Activated T-cell treated with anti-CD3 and anti-CD28 coated beads, Interleukin-2, amount 50 U/mL, for 4 hours (primary cell): ENCODE measurements around the gene PRKCE. TPM values are rescaled to one million over a fixed set of nuclear protein-coding genes. Genes with fewer than 3 reads are reported as not detected.

Source experiments
- ATAC-seq, 2 donors: fragments of 200-7000 bp; cut with Tn5 transposase; one replicate each; pipeline ENCODE4 v1.10.0; 2021
- DNase-seq: peaks from one replicate; pipeline ENCODE4 v3.0.0-alpha.2; 2020
- H3K27me3 Mint-ChIP-seq: one replicate; pipeline ENCODE4 v1.8.0; 2021; ENCODE audit warnings: low read depth, mixed read lengths
- H3K36me3 Mint-ChIP-seq: one replicate; pipeline ENCODE4 v1.8.0; 2022; ENCODE audit warnings: mixed read lengths; ENCODE audit not compliant: insufficient read depth
- H3K4me1 Mint-ChIP-seq: one replicate; pipeline ENCODE4 v1.8.0; 2021; ENCODE audit warnings: low read depth, mixed read lengths
- H3K4me3 Mint-ChIP-seq: one replicate; pipeline ENCODE4 v1.8.0; 2021; ENCODE audit warnings: mild to moderate bottlenecking, moderate library complexity, mixed read lengths
- H3K9me3 Mint-ChIP-seq: one replicate; pipeline ENCODE4 v1.8.0; 2021; ENCODE audit warnings: mixed read lengths
- total RNA-seq, 3 donors: library from RNA; stranded (reverse); gene quantifications; one replicate each; pipeline ENCODE4 v1.2.1, GENCODE V29; 2021

Gene PRKCE
- total RNA-seq, 3 donors from 2014 or later: 9.1 to 9.5 (median 9.2) TPM

DNA sequence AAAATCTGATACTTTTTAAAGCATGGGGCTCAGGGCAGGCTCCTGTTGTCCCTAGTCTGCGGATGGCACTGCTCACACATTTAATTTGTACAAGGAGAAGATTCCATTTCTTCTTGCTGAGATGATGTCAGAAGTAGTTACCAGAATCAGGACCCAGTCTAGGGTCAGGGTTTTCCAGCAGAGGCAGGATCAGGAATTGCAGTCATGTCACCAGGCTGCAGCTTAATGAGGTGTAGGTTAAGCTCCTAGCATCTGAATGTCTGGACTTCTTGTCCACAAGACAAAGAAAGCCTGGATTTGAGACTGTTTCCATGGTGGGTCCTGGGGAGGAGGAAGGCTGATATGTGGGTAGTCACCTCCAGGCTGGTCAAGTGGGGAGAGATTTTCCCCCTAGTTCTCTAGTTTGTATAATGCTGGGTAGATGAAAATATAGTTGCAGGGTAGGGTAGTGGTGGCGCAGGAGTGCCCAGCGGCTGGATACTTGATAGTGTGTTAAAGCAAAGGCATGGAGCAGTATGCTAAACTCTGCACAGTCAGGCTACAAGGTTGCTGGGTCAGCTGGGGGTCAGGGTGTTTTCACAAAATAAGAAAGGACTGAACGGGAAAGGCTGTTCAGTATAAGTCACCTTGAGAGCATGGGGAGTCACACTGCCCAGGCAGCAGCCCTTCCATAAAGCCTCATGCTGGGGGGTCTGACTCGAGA, 148.4 kb downstream of the PRKCE start:
- ATAC-seq (no peak), DNase-seq (no peak)
- H3K4me1 Mint-ChIP-seq: peaks cover 2% of the 10 kb centered on the region
- no peaks in the 10 kb centered on the region for H3K27me3 Mint-ChIP-seq
- peaks cover 5% of the 10 kb centered on the region for H3K36me3 Mint-ChIP-seq
- no peaks in the 10 kb centered on the region for H3K9me3 Mint-ChIP-seq
- H3K4me3 Mint-ChIP-seq: no peak overlapping the region

DNA sequence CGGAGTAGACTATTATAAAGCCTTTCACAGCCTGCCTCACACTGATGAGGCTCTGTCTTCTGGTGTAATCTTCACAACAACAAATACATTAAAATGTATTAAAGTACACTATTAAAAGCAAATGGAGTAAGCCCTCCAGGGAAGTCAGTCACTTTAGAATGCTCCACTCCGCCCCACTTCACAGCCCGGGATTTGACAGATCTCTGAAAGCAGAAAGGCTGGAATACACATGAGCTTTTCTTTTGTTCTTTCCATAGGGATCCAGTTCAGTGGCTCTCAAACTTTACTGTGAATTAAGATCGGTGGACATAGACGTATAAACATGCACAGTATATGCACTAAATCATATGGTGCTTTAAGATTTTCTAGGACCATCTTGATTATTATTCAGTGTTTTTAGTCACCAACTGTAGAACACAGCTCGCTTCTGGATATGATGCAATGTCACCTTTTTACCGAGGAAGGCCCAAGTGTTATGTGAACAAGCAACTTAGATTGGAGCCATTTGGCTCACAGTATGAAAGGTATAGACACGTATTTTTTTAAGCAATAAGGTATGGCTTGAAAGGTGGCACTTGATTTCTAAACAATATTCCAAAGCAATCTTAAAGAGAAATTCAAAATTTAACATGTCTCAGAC, 151.1 kb downstream of the PRKCE start:
- H3K27me3 Mint-ChIP-seq: no peaks in the 10 kb centered on the region
- H3K36me3 Mint-ChIP-seq: no peaks in the 10 kb centered on the region
- H3K4me3 Mint-ChIP-seq: no peak overlapping the region
- DNase-seq (no peak), ATAC-seq (no peak)
- no peaks in the 10 kb centered on the region for H3K9me3 Mint-ChIP-seq
- H3K4me1 Mint-ChIP-seq: peaks cover 2% of the 10 kb centered on the region

DNA sequence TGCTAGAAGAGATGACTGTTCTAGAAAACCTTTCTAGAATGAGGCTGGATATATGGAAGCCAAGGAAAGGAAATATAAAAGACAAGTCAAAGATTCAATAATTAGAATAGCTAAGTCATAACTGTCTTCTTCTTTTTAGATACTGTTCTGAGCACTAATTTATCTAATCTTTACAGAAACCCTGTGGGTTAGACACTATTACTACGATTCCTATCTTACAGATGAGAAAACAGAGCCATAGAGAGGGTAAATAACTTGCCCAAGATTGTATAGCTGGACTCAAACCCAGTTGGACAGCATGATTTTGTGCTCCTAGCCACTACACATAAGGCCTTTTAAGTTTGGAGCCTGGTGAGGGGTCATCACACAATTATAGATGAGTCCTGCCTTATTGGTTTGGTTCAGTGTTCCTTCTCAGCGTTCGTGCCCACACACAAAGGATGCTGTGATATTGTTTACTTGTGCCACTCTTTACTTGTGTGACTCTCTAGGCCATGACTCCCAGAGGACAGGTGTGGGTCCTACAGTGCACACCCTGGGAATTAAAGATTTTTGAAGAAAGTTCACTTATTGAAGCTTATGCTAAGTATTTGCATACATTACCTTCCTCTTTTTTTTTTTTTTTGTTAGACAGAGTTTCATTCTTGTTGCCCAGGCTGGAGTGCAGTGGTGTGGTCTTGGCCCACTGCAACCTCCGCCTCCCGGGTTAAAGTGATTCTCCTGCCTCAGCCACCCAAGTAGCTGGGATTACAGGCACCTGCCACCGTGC, 153.7 kb downstream of the PRKCE start:
- DNase-seq: no peak
- H3K36me3 Mint-ChIP-seq: no peaks in the 10 kb centered on the region
- ATAC-seq: no peak
- peaks cover 2% of the 10 kb centered on the region for H3K4me1 Mint-ChIP-seq
- no peaks in the 10 kb centered on the region for H3K27me3 Mint-ChIP-seq
- H3K4me3 Mint-ChIP-seq: no peak overlapping the region
- no peaks in the 10 kb centered on the region for H3K9me3 Mint-ChIP-seq

DNA sequence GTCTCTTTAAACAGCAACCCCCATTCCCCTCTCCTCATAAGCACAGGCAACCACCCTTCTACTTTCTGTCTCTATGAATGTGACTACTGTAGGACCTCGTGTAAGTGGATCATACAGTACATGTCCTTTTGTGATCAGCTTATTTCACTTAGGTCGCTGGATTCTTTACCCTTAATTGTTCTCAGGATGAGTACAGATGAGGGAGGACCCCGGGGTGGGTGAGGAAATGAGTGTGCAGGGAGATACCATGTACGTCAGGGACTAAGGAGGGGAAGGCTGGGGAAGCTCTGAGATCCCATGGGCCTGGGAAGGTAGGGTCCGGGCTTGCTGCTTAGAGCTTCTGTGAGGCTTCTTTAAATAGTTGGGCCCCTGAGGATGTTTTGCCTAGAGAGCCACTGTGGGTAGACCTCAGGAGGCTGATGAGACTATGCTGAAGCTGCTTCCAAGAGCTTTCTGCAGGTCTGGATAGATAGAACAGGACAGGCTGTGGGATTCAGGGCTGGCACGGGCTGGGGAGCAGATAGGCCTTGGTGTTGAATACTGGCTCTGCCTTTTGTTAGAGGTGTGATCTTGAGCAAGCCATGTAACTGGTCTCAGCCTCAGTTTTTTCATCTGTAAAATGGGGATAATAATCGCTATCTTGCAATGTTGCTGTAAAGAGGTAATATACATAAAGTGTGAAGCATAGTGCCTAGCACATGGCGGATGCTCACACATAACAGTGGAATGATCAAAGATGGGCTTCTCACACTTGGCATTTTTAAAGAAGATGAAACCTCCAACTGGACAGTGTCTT, 155.3 kb downstream of the PRKCE start:
- ATAC-seq (no peak), DNase-seq (no peak)
- Mint-ChIP-seq H3K4me3 (no peak overlapping the region), H3K27me3 (no peaks in the 10 kb centered on the region), H3K4me1 (peaks cover 2% of the 10 kb centered on the region), H3K36me3 (no peaks in the 10 kb centered on the region), H3K9me3 (no peaks in the 10 kb centered on the region)

DNA sequence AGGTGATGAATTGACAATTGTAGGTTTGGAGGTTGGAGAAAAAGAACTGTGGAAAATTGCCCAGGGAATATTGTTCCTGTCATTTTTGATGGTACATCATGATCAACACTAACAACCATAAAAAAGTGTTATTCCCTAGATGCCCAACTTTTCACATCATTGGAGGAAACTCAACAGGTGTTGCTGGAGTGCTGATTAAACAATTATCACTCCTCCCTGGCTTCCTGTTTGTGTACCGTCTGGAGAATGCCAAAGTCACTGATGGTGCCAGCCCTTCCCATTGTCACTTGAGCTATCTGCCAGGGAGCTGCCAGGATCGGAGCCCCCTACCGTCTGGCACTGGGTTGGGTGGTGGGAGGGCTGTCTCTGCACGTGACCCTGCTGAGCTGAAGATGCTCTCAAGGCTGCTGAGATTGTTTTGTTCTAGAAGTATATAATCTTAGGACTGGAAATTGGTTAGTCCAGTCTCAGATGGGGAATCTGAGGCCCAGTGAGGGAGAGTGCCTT, 156.9 kb downstream of the PRKCE start:
- Mint-ChIP-seq H3K4me1 (peaks cover 2% of the 10 kb centered on the region), H3K27me3 (no peaks in the 10 kb centered on the region), H3K9me3 (no peaks in the 10 kb centered on the region), H3K4me3 (no peak overlapping the region), H3K36me3 (no peaks in the 10 kb centered on the region)
- no peak for ATAC-seq
- no peak for DNase-seq

DNA sequence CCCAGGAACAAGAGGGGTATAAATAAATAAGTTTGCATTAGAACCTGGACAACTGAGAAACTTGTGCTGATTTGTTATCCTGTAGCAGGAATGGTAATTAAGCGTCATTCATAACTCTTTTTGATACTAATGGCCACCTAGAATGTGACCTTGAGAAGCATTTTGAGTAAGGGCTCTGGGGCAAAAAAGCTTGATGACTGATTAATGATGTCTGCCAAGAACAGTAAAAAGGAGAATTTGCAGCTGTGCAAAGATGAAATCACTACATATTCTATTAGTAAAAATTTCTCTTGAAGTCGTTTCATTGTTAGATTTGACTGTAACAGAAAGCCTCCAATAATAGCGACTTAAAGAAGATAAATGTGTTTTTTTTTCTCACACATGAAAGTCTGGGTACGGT, 157.7 kb downstream of the PRKCE start:
- no peak for DNase-seq
- Mint-ChIP-seq H3K9me3 (no peaks in the 10 kb centered on the region), H3K27me3 (no peaks in the 10 kb centered on the region), H3K4me1 (peaks cover 2% of the 10 kb centered on the region), H3K4me3 (no peak overlapping the region), H3K36me3 (no peaks in the 10 kb centered on the region)
- no peak for ATAC-seq

DNA sequence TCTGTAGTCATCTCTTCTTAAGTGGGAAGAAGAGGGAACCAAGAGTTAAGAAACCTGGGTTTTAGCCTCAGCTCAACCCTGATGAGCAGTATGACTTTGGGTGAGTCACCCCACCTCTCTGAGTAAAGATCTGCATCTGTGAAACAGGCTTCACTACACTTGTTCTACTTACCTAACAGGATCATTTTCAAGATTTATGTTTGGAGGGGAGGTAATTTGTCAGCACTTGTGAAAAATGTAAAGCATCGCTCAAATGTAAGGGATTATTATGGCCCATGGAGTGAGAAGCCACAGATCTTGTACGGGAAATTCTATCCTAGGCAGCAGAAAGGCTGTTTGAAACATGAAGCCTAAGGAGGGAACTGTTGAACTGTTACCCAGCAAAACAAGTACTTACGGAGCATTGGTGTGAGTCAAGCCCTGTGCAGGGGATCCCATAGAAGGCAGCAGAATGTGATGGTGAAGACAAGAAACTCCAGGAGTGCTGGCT, 160.6 kb downstream of the PRKCE start:
- no peak for ATAC-seq
- H3K36me3 Mint-ChIP-seq: no peaks in the 10 kb centered on the region
- no peak overlapping the region for H3K4me3 Mint-ChIP-seq

DNA sequence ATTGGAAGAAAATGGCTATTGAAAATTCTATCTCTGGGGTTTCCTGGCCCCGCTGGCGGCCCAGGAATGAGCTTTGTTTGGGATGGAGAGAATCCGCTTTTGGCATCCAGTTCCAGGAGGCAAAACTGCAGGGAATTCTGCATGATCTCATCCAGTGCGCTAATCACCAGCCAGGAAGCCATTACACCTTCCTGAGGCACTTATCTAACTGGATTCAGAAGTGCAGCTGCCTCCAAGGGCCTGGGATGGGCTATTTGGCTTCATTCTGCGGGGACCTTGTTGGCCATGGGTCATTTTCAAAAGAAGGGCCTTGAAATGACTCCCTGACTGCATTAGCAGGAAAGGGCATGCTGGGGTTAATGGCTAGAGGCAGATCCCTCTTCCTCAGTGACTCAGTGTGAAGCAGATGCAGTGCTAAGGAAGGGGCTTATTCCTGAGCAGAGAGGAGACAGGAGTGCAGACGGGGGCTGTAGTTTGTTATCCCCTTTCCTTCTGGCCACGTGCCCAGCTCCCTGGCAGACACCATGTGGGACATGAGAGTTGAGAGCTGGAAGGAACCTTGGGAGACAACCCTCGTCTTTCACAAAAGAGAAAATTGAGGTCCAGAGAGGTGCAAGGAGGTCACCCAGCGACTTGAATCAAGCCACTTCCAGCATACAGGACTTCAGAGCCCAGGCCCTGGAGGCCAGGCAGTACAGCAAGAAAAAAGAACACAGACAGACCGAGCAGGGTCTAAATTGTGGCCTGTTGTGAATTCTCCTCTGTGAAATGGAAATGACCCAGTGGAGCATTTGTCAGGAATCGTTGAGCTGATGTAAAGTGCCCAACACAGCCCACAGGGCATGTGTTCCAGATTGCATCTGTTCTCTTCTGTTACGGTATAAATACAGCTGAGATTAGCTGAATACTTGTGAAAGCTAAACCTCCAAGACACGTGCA, 161.8 kb downstream of the PRKCE start:
- H3K27me3 Mint-ChIP-seq: no peaks in the 10 kb centered on the region
- H3K4me3 Mint-ChIP-seq: no peak overlapping the region
- H3K9me3 Mint-ChIP-seq: no peaks in the 10 kb centered on the region
- no peaks in the 10 kb centered on the region for H3K36me3 Mint-ChIP-seq
- DNase-seq (no peak), ATAC-seq (no peak)
- H3K4me1 Mint-ChIP-seq: no peaks in the 10 kb centered on the region

More for the DNA sequence above, 160.6 kb downstream of the PRKCE start:
- Mint-ChIP-seq H3K27me3 (no peaks in the 10 kb centered on the region), H3K4me1 (no peaks in the 10 kb centered on the region), H3K9me3 (no peaks in the 10 kb centered on the region)
- no peak for DNase-seq

DNA sequence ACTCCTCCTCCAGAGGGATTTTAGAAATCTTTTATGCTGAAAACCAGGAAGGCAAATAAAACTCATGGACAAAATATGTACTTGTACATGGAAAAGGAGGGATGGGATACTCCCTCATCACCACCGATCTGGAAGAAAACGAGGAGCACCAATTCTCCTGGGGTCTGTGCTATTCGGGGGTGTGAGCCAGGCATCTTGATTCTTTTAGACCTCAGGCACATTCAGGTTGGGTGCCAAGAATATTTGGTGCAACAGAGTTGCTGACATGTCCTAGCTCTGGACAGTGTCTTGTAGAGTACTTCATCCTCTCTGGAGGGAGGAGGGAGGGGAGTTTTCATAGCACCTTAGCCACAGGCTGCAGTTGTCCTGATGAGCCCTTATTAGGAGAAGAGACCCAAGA, 163.0 kb downstream of the PRKCE start:
- no peak for DNase-seq
- no peak for ATAC-seq
- Mint-ChIP-seq H3K4me3 (no peak overlapping the region), H3K36me3 (no peaks in the 10 kb centered on the region), H3K9me3 (no peaks in the 10 kb centered on the region), H3K27me3 (no peaks in the 10 kb centered on the region), H3K4me1 (no peaks in the 10 kb centered on the region)

DNA sequence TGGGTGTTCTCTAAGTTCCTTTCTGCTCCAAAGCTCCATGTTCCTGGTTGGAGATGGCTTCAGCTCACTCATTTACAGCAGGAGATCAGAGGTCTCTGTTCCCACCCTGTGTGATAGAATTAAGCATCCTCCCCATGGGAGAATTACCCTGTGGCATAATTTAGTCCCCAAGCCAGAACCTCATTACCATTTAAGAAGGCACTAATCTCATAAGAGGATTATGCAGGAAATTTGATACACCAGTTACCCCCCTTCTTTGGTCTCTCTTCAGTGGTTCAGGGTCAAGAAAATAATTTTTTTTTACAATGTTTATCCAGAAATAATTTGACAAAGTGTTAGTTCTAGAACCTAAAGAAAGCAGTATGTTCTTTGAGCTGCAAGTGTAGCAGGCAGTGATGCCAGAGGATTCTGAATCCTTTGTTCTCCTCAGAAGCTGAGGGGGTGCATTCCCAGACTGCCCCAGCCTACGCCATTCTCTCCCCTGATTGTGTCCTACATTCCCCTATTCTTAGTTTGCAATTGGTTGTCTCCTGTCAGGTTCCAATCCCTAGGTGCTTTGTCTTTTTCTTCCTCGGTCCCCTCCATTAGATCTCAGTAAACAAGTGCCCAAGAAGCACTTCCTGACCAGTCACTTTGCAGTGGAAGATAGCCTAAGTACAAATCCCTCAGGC, 163.6 kb downstream of the PRKCE start:
- Mint-ChIP-seq H3K9me3 (no peaks in the 10 kb centered on the region), H3K27me3 (no peaks in the 10 kb centered on the region), H3K4me1 (peaks cover 3% of the 10 kb centered on the region), H3K4me3 (no peak overlapping the region), H3K36me3 (no peaks in the 10 kb centered on the region)
- DNase-seq (no peak), ATAC-seq (no peak)

DNA sequence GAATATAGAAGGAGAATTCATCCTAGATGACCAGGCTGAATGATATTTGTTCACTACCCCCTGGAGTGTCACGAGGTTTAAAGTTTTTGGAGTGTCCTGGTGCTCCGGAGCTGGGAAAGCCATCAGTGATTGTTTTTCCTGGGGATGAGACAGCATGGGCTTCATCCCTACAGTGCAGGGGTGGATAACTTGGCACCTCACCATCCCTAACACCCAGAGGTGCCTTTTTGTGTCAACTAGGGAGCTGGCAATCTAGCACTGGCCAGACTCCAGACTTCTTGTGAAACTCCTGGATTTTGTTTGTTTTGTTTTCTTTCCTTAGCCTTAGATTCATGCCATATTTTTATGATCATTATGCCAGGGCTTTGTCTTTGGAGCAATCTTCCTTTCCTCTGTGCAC, 164.8 kb downstream of the PRKCE start:
- no peaks in the 10 kb centered on the region for H3K9me3 Mint-ChIP-seq
- H3K4me3 Mint-ChIP-seq: no peak overlapping the region
- peaks cover 4% of the 10 kb centered on the region for H3K4me1 Mint-ChIP-seq
- DNase-seq (no peak), ATAC-seq (no peak)
- no peaks in the 10 kb centered on the region for H3K27me3 Mint-ChIP-seq
- no peaks in the 10 kb centered on the region for H3K36me3 Mint-ChIP-seq

DNA sequence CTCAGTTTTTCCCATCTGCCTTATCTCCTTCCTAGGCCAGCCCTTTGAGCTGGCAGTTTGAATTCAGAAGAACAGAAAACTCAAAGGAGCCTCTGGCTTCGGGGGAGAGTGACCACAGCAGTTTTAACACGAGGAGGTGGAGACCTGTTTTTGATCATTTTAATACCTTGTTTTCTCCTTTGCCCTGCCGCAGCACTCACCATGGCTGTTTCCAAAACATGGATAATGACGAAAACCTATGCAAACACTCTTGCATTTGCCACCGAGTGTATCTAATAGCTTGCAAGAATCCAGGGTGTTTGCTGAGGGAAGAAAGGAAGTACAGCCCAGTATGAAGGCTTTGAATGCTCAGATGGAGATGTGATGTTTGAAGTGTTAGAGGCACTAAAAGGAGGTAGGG, 167.1 kb downstream of the PRKCE start:
- Mint-ChIP-seq H3K4me1 (peaks cover 4% of the 10 kb centered on the region), H3K4me3 (no peak overlapping the region), H3K27me3 (no peaks in the 10 kb centered on the region), H3K9me3 (no peaks in the 10 kb centered on the region), H3K36me3 (no peaks in the 10 kb centered on the region)
- DNase-seq (no peak), ATAC-seq (no peak)

DNA sequence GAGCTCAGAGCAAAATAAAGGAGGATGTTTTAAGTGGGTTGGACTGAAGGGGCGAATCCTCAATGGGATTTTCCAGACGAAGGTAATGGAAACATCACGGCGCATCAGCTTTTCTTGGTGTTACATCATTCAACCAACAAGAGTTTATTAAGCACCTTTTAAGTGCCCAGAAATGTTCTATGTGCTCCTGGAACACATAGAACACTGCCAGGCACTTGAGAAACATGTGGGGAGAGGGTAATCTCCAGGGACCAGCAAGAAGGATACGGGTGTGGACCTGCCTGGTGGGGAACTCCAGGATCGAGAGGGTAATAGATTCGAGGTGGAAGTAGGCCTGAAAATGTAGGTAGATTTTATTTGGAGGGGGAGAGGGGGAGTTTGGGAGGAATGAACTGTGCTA, 168.6 kb downstream of the PRKCE start:
- H3K4me3 Mint-ChIP-seq: no peak overlapping the region
- no peak for DNase-seq
- H3K4me1 Mint-ChIP-seq: peaks cover 9% of the 10 kb centered on the region
- H3K9me3 Mint-ChIP-seq: no peaks in the 10 kb centered on the region
- no peaks in the 10 kb centered on the region for H3K27me3 Mint-ChIP-seq
- ATAC-seq: no peak
- H3K36me3 Mint-ChIP-seq: no peaks in the 10 kb centered on the region
